GM04503 (cell line): ENCODE measurements around the gene SELENOF.
"Not testable (repeated sequence)": the region's sequence is repeated elsewhere in the genome, so short reads cannot be mapped to it uniquely, and the experiment has no call there.

Experiments used
- DNase-seq: peaks from one replicate; pipeline ENCODE4 v3.0.0-alpha.2; 2012; ENCODE audit warnings: low read depth

Gene SELENOF

DNA sequence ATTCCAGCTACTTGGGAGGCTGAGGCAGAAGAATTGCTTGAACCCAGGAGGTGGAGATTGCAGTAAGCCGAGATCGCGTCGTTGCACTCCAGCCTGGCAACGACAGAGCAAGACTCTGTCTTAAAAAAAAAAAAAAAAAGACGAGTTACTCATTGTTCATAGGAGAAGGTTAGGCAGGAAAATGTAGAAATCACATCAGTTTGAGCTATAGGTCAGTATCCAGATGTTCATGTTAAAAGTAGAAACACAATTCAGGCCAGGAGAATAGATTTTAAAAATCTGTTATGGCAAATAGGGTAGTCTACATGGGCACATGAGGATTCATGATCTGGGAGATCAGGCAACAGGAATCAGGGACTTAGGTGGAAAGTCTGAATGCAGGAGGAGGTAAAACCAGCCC lies 57.7 kb downstream of the SELENOF start:
- no peak for DNase-seq

DNA sequence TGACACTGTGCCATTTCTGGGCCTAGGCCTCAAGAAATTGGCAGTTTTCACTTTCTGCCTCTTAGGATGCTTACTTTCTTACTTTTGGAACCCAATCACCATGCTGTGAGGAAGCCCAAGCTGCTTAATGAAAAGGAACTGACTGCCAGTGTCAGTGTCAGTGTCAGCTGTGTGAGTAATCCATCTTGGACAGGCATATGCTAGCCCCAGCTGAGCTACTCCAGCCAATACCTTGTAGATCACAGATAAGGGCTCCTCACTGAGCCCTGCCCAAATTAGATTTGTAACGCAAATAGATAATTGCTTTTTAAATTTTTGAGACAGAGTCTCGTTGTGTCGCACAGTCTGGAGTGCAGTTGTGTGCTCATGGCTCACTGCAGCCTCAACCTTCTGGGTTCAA lies 59.6 kb downstream of the SELENOF start:
- DNase-seq, result no peak

DNA sequence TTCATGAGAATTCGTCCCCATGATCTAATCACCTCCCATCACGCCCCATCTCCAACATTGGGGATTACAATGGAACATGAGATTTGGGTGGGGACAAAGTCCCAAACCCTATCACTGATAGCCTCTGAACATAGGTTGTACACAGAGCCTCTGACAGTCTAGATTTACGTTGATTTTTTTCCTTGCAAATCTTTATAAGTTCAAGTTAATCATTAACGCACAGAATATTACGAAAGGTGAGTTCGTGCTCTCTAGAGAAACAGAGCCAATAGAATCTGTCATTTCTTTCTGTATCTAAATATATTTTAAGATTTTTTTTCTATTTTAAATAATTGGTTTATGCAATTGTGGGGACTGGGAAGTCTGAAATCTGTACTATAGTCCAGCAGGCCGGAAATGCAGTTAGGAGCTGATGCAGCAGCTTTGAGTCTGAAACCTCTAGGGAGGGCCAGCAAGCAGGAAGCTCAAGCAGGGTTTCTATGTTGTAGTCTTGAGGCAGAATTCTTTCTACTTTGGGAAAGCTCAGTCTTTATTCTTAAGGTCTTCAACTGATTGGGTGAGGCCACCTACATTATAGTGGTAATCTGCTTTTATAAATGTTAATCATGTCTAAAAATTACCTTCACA lies 61.0 kb downstream of the SELENOF start:
- DNase-seq, result no peak

DNA sequence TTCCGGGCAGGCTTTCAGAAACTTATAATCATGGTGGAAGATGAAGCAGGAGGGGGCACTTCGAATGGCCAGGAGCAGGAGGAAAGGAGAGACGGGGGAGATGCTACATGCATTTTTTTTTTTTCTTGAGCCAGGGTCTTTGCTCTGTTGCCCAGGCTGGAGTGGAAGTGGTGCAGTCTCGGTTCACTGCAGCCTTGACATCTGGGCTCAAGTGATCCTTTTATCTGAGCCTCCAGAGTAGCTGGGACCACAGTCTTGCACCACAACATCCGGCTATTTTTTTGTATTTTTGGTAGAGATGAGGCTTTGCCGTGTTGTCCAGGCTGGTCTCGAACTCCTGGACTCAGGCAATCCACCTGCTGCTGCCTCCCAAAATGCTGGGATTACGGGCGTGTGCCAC lies 61.6 kb downstream of the SELENOF start:
- DNase-seq, result no peak

DNA sequence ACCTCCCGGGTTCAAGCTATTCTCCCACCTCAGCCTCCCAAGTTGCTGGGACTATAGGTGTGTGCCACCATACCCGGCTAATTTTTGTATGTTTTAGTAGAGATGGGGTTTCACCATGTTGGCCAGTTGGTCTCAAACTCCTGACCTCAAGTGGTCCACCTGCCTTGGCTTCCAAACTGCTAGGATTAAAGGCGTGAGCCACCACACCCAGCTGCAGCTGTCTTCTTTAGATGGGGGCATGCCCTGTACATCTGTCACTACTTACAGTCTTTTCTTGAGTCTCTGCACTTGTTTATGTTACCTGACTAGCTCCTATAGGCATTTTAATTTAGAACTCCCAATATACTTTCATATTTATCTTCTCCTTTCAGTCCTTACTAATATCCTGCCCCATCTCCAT lies 64.2 kb downstream of the SELENOF start:
- DNase-seq, result no peak

DNA sequence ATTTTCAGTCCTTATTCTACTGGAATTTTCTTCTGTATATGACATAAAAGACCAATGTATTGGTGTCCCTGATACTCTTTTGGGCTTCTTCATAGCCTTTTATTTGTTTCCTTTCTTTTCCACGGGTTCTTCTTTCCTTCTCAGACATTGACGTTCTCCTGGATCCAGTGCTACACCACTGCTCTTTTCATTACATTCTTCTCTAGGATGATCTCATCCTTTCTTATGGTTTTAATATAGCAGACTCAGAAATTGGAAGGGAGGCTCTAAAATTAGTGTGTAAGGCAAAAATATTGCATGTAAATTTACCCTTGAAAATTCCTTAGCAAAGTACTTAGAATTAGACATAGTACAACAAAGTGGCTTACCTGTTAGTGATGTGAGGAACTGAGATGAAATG lies 65.3 kb downstream of the SELENOF start:
- no peak for DNase-seq

DNA sequence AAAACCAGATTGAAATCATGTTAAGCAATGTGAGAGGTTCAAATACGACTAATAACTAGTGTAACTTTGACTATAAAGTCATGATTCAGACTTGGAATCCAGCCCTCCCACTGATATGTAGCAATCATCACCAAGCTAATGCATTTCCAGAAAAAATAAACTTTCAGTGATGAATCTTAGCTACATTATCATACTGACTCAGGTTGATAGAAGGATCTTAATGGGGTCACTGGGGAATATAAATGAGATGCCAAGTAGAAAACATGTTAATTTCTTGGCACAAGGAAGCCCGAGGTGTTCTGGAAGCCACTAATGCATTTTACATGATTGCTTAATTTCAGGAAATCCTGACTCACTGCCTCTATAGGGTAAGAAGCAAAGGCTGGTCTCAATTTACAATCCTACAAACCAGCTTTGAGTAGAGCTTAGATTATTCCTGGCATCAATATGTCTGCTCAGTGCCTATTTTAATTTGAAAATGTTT lies 67.7 kb downstream of the SELENOF start:
- peak; percentile 59 for DNase-seq

DNA sequence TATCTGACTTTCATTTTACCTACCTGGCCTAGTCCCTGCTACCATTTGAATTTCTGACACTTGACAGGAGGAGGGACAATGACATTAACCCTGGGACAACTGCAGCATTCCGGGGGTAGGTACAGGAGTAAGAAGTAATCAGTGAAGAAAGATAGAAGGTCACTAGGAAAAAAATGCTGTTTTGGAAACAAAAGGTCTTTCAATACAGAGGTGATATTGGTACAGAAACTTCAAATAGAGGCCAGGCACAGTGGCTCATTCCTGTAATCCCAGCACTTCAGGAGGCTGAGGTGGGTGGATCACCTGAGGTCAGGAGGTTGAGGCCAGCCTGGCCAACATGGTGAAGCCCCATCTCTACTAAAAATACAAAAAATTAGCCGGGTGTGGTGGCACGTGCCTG lies 68.4 kb downstream of the SELENOF start:
- DNase-seq, result no peak

DNA sequence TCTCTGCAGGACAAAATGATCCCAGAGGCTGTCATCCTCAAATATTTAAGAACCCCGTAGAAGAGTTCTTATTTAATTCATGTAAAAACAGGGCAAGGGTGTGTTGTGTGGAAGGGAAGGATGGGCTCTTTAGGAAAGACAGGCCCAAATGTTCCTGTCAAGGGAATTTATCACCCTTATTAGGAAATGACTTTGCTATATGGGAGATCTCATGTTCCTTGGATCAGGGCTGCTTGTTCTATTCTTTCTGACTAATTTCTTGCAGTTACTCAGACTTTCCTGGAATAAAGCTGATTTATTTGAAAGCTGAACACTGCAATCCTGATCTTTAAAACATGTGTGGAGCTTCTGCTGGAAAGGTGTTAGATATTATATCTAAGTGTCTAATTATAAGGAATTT lies 72.8 kb downstream of the SELENOF start:
- DNase-seq, result no peak

DNA sequence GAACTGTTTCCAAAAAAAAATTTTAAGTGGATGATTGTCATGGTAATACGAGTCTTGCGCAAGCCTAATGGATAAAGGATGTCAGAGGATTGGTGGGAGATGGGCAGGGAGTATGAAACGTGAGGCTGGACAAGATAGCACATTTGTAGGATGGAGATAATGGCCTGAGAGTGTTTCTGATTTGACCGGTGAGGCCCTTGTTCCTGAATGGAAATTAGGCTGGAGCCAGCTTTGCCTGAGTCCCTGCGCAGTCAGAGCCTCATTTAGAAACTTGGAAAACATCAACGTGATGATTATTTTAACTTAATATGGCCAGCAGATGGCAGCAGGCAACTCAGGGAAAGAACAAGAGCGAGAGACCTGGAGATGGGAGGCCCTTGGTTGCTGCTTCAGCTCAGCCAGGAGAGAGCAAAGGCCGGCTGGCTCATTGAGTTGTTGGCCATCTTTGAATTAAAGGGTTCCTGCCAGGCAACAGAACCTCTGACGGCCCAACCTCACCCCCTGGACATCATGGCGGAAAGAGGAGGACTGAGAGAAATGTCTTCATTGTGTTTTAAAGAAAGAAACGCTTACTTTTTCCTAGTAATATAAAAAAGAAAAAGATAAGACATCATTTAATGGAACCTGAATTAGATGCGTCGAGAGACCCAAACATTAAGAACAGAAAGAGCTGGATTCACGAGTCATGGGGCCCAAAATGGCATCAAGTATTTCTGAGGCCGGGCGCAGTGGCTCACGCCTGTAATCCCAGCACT lies 80.3 kb downstream of the SELENOF start:
- DNase-seq, result peak; percentile 45

DNA sequence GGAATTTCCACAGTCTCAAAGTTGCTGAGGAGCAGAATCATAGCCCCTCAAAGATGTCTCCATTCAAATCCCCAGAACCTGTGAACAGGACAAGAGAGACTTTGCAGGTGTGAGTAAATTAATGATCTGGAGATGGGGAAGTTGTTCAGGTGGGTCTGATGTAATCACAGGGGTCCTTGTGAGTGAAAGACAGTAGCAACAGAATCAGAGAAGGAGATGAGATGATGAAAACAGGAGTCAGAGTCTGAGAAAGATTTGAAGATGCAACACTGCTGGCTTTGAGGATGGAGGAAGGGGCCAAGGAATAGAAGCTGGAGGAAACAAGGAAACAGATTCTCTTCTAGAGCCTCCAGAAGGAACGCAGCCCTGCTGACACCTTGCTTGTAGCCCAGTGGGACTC lies 81.5 kb downstream of the SELENOF start:
- no peak for DNase-seq

DNA sequence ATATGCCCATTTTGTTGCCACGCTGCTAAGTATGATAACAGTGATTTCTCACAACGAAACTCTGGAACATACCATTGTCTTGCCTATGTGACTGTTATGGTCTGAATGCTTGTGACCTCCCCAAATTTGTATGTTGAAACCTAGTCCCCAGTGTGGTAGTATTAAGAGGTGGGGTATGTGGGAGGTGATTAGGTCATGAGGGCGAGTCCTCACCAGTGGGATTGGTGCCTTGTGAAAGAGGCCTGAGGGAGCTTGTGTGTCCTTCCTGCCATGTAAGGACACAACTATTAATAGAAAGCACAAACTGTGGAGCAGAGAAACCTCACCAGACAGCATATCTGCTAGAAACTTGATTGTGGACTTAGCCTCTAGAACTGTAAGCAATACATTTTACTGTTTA lies 84.6 kb downstream of the SELENOF start:
- DNase-seq, result no peak

DNA sequence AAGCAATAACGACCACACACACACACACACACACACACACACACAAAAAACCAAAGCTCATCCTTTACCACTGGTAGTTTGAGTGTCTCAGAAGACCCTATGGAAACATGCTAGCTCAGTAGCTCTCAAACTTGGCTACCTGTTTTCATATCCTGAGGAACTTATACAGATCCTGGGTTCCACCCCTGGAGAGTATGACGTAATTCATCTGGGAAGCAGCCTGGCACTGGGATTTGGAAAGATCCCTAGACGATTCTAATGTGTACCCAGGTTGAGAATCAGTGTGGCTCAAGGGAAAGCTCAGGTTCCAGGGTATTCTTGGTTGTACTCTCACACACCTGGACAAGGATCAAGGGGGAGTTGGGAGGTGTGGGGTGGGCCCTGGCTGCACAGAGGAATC lies 85.9 kb downstream of the SELENOF start:
- no peak for DNase-seq

DNA sequence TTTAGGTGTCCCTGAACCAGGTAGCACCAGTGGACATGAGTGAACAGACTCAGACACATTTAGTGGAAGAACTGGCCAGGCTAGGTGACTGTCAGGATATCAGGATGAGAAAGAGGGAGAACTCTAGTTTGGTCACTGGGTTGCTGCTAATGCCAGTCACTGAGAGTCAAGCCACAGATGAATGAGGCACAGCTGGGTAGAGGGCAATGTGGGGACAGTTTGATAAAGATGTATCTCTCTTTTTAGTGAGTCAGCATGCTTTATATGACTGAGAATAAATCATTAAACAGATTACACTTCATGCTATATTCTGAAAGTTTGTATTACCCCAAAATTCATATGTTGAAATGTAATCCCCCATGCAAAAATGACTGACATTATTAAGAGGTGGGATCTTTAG lies 87.1 kb downstream of the SELENOF start:
- no peak for DNase-seq

DNA sequence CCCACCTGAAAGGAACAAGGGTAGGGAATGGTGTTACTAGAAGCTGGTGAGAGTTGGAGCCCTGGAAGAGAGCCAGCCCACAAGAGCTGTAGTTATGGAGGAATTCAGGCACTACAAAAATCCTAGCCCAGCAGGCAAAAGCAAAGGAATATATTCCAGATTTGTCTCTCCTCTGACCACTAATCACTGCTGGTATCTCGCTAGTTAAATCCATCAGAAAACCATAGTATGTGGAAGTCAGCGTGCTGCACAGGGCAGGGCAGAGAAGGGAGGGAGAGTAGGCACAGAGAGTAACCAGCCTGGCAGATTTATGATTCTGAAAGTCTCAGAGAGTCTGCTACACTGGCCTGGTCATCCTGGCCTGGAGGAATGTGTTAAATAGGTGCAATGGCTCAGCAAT lies 88.6 kb downstream of the SELENOF start:
- DNase-seq, result peak; percentile 8

DNA sequence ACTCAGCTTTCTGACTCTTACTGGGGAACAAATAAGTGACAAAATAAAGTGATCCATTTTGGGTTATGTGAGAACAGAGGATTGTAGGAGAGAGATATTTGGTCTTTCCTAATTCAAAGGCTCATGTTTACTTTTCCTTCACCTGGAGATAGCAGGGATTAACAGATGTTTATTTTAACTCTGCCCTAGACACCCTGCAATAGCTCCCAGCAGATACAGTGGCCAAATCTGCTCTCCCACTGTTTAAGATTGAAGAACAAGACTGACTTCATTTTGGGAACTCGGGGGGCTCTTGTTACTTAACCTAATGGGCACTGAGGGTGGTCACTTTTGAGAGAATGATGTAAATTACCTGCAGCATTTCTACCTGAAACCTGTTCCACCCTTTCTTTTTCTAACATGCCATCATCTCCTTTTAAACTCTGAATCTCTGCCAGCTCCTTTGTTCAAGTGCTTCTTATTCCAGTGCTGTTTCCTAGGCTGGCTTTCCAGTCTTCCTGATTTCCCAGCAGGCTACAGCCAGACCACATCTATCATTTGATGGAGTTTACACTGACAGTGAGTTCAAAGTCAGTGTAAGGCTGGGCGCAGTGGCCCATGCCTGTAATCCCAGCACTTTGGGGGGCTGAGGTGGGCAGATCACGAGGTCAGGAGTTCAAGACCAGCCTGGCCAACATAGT lies 90.0 kb downstream of the SELENOF start:
- DNase-seq, result no peak

DNA sequence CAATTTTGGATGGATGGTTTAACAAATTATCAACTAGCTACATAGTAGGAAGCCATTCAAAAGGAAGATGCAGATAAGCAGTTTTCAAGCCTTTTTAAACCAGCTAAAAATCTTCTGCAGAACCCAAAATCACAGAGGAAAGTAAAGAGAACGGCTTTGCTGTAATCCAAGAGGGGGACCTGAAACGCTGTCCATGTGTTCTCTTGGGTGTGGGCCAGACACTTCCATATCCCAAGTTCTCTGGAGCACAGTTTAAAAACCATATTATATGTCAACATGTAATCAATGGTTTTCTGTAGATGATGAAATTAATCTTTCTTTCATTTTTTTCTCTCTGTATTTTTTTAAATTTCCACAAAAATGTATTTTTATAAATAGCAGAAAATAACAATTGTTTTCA lies 90.5 kb downstream of the SELENOF start:
- DNase-seq, result no peak

DNA sequence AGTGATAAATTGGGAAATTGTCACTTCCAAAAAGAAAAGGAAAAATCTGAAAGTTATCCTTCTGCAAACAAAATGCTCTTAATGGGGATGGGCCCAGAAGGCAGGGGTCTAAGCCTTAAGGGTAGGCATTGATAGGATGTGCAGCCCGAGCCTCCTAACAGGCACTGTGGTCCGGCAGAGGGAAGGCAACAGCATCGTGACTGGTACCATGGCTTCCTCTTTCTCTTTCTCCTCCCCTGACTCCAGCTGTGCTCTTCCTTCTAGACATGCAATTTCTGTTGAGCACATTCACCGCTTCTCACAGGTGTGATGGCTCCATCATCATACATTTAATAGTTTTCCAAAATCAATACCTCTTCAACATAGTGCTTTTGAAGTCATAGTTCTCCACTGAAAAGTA lies 91.5 kb downstream of the SELENOF start:
- no peak for DNase-seq

DNA sequence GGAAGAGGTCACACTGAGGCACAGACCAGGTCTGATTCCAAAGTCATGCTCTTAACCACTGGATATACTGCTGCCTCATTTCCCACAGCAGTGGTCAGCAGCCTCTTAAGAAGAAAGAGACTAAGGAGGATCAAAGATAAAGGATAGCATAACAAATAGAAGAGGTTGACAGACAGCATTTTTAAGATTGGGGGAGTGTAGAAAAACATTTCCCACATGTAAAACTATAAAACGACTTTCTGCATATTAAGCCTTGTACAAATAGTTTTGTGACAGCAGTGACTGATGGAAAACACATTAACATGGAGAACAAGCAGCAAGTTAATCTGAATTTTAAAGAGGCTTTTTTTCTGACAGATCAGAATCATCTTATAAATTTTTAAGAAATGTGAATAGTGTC lies 92.0 kb downstream of the SELENOF start:
- no peak for DNase-seq

DNA sequence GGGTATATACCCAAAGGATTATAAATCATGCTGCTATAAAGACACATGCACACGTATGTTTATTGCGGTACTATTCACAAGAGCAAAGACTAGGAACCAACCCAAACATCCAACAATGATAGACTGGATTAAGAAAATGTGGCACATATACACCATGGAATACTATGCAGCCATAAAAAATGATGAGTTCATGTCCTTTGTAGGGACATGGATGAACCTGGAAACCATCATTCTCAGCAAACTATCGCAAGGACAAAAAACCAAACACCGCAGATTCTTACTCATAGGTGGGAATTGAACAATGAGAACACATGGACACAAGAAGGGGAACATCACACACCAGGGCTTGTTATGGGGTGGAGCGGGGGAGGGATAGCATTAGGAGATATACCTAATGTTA lies 94.0 kb downstream of the SELENOF start:
- not testable (repeated sequence) for DNase-seq

DNA sequence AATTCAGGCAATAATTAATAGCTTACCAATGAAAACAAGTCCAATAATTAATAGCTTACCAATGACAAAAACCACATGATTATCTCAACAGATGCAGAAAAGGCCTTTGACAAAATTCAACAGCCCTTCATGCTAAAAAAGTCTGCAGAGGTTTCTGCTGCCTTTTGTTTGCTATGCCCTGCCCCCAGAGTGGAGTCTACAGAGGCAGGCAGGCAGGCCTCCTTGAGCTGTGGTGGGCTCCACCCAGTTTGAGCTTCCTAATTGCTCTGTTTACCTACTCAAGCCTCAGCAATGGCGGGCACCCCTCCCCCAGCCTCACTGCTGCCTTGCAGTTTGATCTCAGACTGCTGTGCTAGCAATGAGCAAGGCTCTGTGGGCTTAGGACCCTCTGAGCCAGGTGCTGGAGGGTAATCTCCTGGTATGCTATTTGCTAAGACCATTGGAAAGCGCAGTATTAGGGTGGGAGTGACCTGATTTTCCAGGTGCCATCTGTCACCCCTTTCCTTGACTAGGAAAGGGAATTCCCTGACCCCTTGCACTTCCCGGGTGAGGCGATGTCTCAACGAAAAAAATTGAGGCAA lies 96.6 kb downstream of the SELENOF start:
- DNase-seq, result not testable (repeated sequence)

DNA sequence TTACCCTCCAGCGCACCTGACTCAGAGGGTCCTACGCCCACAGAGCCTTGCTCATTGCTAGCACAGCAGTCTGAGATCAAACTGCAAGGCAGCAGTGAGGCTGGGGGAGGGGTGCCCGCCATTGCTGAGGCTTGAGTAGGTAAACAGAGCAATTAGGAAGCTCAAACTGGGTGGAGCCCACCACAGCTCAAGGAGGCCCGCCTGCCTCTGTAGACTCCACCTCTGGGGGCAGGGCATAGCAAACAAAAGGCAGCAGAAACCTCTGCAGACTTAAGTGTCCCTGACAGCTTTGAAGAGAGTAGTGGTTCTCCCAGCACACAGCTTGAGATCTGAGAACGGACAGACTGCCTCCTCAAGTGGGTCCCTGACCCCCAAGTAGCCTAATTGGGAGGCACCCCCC lies 99.8 kb downstream of the SELENOF start:
- DNase-seq, result not testable (repeated sequence)
